ENCODE results near the gene JOSD1. TPM values are rescaled to one million over a fixed set of nuclear protein-coding genes. Genes with fewer than 3 reads are reported as not detected.

Gene JOSD1
- total and polyA plus RNA-seq, 10 of the 15 experiments (the other 5 are each of a cell fraction or from before 2014, with no cell fraction given) = 6.2 to 54.6 (median 40.5) TPM

DNA sequence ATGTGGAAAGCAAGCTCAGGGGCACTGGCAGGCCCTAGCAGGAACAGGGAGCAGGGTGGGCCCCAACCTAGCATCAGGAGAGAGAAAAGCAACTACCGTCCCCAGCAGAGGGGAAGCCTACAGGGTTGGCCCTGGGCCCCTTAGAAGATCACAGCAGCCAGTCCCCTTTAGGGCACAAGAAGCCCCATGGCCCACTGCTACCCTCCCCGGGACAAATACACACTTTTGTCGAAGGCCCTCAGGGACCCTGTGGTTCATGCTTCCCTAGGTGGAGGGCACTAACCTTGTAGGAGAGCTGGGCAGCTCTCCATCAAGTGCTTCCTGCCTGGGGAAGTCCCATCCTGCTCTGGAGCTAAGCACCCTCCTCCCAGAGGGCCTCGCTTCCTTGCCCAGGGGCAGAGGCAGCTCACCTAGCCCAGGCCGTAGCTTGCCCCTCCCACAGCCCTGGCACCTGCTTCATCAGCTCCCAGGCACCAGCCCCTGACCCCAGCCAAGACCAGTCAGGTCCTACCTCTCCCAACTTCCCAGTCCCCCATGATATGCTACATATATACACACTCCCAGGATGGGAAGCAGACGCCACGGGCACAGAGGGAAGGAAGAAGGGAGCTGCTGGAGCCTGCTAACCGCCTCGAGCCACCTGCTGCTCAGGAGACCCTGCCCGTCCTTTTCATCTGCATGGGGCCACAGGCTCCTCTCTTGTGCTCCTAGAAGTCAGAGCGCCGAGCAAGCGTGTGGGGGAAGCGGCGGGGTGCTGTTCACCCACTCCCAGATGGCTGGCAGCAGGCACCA is 34.9 kb upstream of the JOSD1 start (continued):
- TF ChIP-seq CEBPB (IDR thresholded peaks at IDR 0.05; ENCODE audit: borderline replicate concordance in 1 of 2, low read depth in 2 of 2, low read length in 2 of 2) (no peak), POLR2AphosphoS5 (IDR thresholded peaks at IDR 0.05; ENCODE audit: low read length) (peak; percentile 58; the same call in 1 of the 2 replicates), NFYB (IDR thresholded peaks at IDR 0.05; ENCODE audit: insufficient read depth, low read depth, low read length) (no peak), RBBP5 (conservative IDR thresholded peaks at IDR 0.05) (no peak), TCF3 (IDR thresholded peaks at IDR 0.05; ENCODE audit: borderline replicate concordance, insufficient read depth, low read depth, low read length) (no peak), POLR2A (IDR thresholded peaks at IDR 0.05; ENCODE audit: low read depth, low read length) (0 out of 2 replicates have a peak, but pooled peaks have one; percentile 56), PAX8 (IDR thresholded peaks at IDR 0.05) (no peak), HDAC2 (IDR thresholded peaks at IDR 0.05) (no peak), DPF2 (IDR thresholded peaks at IDR 0.05) (no peak), BMI1 (IDR thresholded peaks at IDR 0.05; ENCODE audit: borderline replicate concordance) (no peak), ESRRA (IDR thresholded peaks at IDR 0.05; ENCODE audit: low read length) (no peak), NFXL1 (IDR thresholded peaks at IDR 0.05; ENCODE audit: borderline replicate concordance) (no peak), SUPT20H (IDR thresholded peaks at IDR 0.05; ENCODE audit: borderline replicate concordance, control insufficient read depth, low read depth, low read length) (no peak), SREBF2 (IDR thresholded peaks at IDR 0.05; ENCODE audit: low read length) (no peak), JUND (IDR thresholded peaks at IDR 0.05; ENCODE audit: low read depth, low read length) (no peak), GABPA (IDR thresholded peaks at IDR 0.05; ENCODE audit: low read depth) (no peak), JUNB (IDR thresholded peaks at IDR 0.05) (no peak), CREM (IDR thresholded peaks at IDR 0.05; ENCODE audit: low read depth) (no peak), NR2C1 (IDR thresholded peaks at IDR 0.05) (no peak), NRF1 (conservative IDR thresholded peaks at IDR 0.05; ENCODE audit: low read depth, low read length) (no peak), MXI1 (IDR thresholded peaks at IDR 0.05; ENCODE audit: low read depth, low read length) (no peak), RCOR1 (conservative IDR thresholded peaks at IDR 0.05; ENCODE audit: low read depth, low read length) (no peak)
- TF ChIP-seq, protein P1, sequence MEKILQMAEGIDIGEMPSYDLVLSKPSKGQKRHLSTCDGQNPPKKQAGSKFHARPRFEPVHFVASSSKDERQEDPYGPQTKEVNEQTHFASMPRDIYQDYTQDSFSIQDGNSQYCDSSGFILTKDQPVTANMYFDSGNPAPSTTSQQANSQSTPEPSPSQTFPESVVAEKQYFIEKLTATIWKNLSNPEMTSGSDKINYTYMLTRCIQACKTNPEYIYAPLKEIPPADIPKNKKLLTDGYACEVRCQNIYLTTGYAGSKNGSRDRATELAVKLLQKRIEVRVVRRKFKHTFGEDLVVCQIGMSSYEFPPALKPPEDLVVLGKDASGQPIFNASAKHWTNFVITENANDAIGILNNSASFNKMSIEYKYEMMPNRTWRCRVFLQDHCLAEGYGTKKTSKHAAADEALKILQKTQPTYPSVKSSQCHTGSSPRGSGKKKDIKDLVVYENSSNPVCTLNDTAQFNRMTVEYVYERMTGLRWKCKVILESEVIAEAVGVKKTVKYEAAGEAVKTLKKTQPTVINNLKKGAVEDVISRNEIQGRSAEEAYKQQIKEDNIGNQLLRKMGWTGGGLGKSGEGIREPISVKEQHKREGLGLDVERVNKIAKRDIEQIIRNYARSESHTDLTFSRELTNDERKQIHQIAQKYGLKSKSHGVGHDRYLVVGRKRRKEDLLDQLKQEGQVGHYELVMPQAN (conservative IDR thresholded peaks at IDR 0.05) = no peak
- TF ChIP-seq, protein P2, sequence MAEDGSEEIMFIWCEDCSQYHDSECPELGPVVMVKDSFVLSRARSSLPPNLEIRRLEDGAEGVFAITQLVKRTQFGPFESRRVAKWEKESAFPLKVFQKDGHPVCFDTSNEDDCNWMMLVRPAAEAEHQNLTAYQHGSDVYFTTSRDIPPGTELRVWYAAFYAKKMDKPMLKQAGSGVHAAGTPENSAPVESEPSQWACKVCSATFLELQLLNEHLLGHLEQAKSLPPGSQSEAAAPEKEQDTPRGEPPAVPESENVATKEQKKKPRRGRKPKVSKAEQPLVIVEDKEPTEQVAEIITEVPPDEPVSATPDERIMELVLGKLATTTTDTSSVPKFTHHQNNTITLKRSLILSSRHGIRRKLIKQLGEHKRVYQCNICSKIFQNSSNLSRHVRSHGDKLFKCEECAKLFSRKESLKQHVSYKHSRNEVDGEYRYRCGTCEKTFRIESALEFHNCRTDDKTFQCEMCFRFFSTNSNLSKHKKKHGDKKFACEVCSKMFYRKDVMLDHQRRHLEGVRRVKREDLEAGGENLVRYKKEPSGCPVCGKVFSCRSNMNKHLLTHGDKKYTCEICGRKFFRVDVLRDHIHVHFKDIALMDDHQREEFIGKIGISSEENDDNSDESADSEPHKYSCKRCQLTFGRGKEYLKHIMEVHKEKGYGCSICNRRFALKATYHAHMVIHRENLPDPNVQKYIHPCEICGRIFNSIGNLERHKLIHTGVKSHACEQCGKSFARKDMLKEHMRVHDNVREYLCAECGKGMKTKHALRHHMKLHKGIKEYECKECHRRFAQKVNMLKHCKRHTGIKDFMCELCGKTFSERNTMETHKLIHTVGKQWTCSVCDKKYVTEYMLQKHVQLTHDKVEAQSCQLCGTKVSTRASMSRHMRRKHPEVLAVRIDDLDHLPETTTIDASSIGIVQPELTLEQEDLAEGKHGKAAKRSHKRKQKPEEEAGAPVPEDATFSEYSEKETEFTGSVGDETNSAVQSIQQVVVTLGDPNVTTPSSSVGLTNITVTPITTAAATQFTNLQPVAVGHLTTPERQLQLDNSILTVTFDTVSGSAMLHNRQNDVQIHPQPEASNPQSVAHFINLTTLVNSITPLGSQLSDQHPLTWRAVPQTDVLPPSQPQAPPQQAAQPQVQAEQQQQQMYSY (CRISPR knock-in tag; IDR thresholded peaks at IDR 0.05) = no peak
- TF ChIP-seq, protein P3, sequence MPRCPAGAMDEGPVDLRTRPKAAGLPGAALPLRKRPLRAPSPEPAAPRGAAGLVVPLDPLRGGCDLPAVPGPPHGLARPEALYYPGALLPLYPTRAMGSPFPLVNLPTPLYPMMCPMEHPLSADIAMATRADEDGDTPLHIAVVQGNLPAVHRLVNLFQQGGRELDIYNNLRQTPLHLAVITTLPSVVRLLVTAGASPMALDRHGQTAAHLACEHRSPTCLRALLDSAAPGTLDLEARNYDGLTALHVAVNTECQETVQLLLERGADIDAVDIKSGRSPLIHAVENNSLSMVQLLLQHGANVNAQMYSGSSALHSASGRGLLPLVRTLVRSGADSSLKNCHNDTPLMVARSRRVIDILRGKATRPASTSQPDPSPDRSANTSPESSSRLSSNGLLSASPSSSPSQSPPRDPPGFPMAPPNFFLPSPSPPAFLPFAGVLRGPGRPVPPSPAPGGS (IDR thresholded peaks at IDR 0.05; ENCODE audit: borderline replicate concordance, insufficient read depth, low read depth, low read length, poor library complexity, severe bottlenecking) = no peak
